Testis (tissue), 2 donors: Measurements from ENCODE around the gene SLC6A19.

ENCODE experiments used
- CTCF ChIP-seq, 3 experiments: fragments of 450-650 bp in 2 of 3; fragments of 200-600 bp in 1 of 3; sonication (generic) in 1 of 3; IDR thresholded peaks; one replicate each; pipeline ENCODE4 v1.5.1; 2016 to 2019; ENCODE audit warnings: antibody characterized with exemption in 3 of 3, mild to moderate bottlenecking in 2 of 3, moderate library complexity in 1 of 3
- POLR2A ChIP-seq: fragments of 450-650 bp; IDR thresholded peaks from one replicate; pipeline ENCODE4 v1.6.1; 2017; ENCODE audit warnings: antibody characterized with exemption, mild to moderate bottlenecking, moderate library complexity

GRCh38 chr5:1187950-1188334 is 13.5 kb upstream of the SLC6A19 start:
- TF ChIP-seq CTCF (IDR thresholded peaks at IDR 0.05) = no peak
- TF ChIP-seq POLR2A = no peak
